ENCODE data around the gene C3.
"Not testable (repeated sequence)": the region's sequence is repeated elsewhere in the genome, so short reads cannot be mapped to it uniquely, and the experiment has no call there.

C3 gene

GRCh38 chr19:6720369-6721137 lies at the start of gene C3:
TSS of gene C3 (minus strand) at chr19:6720650. CDS start at chr19:6720589, 61 bp downstream.
- DNase-seq (ENCODE audit: low read depth), result peak; percentile 88

DNA sequence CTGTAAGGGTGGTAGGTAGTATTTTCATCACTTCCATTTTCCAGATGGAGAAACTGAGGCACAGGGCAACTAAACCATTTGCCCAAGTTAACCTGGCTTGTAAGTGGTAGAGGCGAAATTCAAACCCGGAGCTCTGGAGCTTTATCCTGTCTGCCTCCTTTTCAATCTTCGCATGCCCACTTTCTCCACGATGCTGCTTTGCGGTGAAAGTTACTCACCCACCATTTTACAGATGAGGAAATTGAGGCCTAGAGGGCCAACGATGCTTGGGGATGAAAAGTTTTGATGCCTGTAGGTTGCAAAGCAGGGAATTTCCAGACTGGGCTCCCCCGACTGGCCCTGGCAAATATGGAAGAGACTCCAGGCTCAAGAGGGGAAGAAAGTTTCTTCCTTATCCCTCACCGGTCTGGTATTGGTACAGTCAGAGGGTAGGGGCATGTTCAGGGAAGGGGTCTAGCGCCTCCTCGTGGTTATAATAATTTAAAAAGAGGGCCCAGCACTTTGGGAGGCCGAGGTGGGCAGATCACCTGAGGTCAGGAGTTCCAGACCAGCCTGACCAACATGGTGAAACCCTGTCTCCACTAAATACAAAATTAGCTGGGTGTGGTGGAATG lies 48.7 kb upstream of the C3 start:
- DNase-seq (ENCODE audit: low read depth), result peak; percentile 53

DNA sequence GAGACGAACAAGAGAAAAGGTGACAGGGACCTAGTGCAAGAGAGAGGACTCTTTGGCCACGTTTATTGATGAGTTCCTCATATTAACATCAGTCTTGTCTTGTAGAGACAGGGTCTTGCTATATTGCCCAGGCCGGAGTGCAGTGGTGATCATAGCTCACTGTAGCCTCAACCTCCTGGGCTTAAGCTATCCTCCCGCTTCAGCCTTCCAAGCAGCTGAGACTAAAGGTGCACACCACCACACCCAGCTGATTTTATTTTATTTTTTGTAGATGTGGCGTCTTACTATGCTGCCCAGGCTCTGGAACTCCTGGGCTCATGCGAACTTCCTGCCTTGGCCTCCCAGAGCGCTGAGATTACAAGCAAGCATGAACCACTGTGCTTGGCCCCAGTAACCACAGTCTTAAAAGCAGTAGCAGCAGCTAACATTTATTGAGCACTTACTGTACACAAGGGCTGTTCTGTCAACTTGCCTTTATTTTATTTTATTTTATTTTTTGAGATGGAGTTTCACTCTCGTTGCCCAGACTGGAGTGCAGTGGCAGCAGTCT lies 47.9 kb upstream of the C3 start:
- no peak for DNase-seq (ENCODE audit: low read depth)

GRCh38 chr19:6767357-6768235 lies 47.1 kb upstream of the C3 start, which contains the start of gene SH2D3A:
TSS of gene SH2D3A (minus strand) at chr19:6767435. CDS start at chr19:6763748, 3,687 bp downstream.
- DNase-seq (ENCODE audit: low read depth), result peak; percentile 27

DNA sequence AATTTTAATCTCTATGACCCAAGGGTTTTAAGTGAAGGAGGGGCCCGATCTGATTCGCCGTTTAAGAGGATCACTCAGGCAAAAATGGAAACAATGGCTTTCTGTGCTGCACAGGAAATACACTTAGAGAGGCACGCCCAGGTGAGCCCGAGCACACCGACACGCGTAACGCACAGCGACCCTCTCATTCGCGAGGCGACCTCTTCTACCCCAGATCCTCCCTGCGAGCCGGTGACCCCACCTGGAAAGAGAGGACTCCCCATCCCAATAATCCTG lies 46.6 kb upstream of the C3 start:
- DNase-seq (ENCODE audit: low read depth), result no peak

DNA sequence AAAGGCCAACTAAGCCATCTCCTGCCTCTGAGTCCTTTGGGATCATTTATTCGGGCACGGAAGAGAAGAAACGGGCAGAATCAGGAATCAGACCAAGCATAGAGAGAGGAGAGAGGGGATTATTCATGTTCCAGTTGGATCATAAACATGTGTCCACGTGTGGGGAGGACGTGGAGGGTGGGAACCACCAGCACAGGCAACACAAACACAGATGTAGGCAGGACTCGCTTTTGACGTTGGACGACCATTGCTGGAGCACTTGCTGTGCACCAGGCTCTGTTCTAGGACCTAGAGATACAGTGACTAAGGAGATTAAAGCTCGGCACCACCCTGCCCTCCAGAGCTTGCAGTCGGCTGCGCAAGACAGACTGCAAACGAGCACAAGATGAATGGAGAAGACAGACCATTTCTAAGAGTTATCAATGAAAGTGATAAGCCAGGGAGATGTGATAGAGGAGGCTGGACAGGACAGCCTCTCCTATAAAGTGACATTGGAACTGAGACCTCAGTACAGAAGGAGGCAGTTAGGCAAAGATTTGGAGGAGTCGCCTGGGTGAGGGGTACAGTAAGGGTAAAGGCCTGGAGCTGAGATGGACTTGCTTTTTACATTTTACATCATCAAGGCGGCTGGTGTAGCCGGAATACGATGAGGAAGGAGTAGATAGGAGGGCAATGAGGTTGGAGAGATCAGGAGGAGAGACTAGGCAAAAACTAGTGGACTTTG lies 46.1 kb upstream of the C3 start:
- no peak for DNase-seq (ENCODE audit: low read depth)

- DNase-seq (ENCODE audit: low read depth), result peak; percentile 19
Observed at GRCh38 chr19:6765738-6766356, 45.4 kb upstream of the C3 start.

DNA sequence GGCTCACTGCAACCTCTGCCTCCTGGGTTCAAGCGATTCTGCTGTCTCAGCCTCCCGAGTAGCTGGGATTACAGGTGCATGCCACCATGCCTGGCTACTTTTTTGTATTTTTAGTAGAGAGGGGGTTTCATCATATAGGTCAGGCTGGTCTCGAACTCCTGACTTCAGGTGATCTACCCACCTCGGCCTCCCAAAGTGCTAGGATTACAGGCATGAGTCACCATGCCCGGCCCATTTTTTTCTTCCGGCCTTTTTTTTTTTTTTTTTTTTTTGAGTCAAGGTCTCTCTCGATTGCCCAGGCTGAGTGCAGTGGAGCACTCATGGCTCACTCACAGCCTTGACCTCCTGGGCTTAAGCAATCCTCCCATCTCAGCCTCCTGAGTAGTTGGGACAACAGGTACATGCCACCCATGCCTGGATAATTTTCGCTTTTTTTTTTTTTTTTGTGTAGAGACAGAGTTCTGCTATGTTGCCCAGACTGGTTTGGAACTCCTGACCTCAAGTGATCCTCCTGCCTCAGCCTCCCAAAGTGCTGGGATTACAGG lies 41.9 kb upstream of the C3 start:
- DNase-seq (ENCODE audit: low read depth), result not testable (repeated sequence)

DNA sequence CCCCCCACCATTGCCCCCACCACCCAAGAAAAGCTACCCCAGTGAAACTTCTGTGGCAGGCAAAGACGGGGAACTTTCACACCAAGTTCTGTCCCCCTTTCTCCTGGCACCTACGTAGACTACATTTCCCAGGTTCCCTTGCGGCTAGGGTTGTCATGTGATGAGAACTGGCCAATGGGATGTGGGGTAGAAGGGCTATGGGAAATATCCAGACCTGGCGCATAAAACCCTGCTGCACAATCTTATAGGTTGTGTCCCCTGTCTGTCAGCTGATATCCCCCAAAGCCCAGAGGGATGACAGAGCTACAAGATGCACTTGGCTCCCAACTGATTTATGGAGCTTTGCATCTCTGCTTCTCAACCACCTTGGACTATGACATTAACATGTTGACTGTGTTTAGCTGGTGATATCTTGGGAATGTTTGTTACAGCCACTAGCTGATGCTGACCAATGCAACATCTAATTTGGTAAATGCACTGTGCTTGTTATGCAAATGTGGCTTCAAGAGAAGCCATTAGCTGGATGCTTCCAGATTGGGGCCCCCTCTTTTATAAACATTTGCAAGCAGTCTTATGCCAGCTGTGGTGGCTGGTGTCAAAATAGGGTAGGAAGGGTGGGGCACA lies 40.7 kb upstream of the C3 start:
- peak; percentile 33 for DNase-seq (ENCODE audit: low read depth)

- no peak for DNase-seq (ENCODE audit: low read depth)
Observed at GRCh38 chr19:6760606-6761005, 40.2 kb upstream of the C3 start.

GRCh38 chr19:6754653-6755463 lies 34.4 kb upstream of the C3 start:
- no peak for DNase-seq (ENCODE audit: low read depth)

- no peak for DNase-seq (ENCODE audit: low read depth)
Observed at GRCh38 chr19:6754136-6754535, 33.7 kb upstream of the C3 start.

- peak; percentile 84 for DNase-seq (ENCODE audit: low read depth)
Observed at GRCh38 chr19:6753178-6754031, 33.0 kb upstream of the C3 start.

DNA sequence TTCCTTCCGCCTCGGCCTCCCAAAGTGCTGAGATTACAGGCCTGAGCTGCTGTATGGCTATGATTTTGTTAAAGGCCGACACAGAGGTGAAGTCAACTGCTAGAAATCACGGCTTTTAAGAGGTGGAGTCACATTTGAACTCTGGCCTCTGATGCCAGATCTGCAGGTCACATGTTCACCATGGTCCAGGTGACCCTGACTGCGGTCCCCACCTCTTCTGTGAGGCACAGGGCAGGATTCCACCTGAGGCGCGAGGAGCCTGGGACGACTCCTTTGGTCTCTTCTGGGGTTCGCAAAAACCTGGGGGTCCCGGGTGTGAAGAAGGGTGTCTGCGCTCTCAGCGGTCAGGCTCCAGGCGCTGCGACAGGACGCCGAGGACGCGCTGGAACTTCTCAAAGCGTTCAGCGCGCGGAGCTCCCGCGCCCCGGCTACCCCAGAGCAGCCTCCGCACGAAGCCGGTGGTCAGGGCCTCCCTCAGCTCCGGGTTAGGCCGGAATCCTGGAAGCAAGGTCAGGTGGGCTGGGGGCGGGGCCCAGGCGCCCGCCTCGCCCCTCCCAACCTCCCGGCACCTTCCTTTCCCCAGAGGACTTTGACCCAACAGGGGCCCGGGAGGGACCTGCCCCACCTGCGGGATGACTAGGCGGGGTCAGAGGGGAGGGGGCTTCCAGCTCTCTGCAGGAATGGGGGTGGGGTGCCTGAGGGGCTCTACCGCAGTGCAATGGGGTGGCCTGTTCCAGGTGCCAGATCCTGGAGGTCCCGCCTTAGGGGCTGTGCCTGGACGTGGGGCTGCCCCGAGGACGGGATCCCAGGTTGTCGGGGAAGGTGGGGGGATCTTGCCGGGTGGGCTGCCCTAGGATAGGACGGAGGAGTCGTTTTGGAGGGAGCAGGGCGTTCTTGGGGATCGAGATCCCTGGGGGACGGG lies 32.1 kb upstream of the C3 start:
- no peak for DNase-seq (ENCODE audit: low read depth)

DNA sequence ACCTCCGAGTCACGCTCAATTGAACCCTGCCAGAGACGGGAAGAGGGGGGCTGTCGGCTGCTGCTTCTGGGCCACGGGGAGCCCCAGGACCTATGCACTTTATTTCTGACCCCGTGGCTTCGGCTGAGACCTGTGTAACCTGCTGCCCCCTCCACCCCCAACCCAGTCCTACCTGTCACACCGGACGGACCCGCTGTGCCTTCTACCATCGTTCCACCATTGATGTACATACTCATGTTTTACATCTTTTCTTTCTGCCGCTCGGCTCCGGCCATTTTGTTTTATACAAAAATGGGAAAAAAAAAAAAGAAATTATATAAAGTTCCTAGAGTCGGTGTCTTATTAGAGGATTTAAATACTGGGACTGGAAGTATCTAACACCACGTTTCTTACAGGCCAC lies 30.7 kb upstream of the C3 start:
- DNase-seq (ENCODE audit: low read depth), result no peak

- no peak for DNase-seq (ENCODE audit: low read depth)
Observed at GRCh38 chr19:6750062-6750461, 29.6 kb upstream of the C3 start.

GRCh38 chr19:6748543-6748942 lies 28.1 kb upstream of the C3 start:
- not testable (repeated sequence) for DNase-seq (ENCODE audit: low read depth)

DNA sequence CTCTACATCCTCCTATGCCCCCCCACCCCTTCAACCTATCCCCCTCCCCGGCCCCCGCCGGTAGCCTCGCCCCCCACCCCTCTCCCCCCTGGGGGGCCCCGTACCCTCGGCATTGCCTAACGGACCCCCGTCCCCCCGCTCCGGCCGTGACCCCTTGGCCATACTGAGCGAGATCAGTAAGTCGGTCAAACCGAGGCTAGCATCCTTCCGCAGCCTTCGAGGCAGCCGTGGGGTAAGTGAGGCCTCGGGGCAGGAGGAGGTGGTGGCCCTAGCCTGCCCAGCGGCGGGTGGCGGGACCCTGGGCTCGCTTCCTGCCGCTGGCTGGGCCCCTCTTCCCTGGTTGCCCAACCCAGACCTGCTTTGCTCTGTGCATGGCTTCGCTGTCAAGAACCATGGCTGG lies 25.5 kb upstream of the C3 start:
- no peak for DNase-seq (ENCODE audit: low read depth)
